SK-N-MC (cell line): ENCODE data around the gene HCLS1.

Experiments used
- EZH2 ChIP-seq: fragments of 200-600 bp; sonication (generic); IDR thresholded peaks from one replicate; pipeline ENCODE4 v1.6.1; 2017; ENCODE audit warnings: antibody characterized with exemption
- FOXP2 ChIP-seq: optimal IDR thresholded peaks from 2 replicates; pipeline ENCODE3; 2011; ENCODE audit warnings: mild to moderate bottlenecking, moderate library complexity; ENCODE audit not compliant: insufficient read depth; ENCODE audit errors: extremely low read length, control extremely low read depth
- POLR2AphosphoS5 ChIP-seq: IDR thresholded peaks from 2 replicates; pipeline ENCODE4 v1.6.1; 2012; ENCODE audit warnings: mild to moderate bottlenecking, low read depth, low read length, borderline replicate concordance

DNA sequence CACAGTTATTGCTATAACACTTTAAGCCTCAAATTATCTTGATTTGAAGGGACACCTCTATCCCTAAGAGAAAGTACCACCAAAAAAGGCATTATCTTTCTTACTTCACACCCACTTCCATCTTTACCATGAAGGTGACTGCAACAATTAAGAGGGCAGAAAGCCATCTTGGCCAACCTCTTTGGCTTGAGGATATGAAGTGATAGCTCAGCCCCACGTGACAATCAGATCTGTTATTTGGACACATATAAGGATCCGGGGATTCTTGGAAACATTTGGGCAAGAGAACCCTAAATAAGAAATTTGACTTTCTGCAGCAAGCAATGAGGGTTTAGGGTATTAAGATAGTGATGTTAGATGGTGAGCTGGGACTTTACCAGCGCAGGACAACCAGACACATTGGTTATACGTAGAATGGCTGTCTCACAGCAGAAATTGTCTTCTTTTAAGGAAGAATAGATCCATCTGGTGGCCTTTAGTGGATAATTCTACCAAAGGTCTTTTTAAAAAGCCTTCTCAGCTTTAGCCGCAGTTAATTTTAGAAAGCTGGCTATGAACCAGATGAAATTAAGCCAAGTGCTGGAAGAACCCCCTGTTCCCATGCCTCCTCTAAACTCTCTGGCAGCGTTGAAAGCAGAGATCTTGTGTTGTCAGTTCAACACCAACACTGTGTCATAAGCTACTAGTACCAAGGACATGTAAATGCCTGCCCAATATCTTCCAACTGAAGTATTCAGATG lies 12.3 kb downstream of the HCLS1 start:
- no peak for TF ChIP-seq EZH2
- TF ChIP-seq POLR2AphosphoS5: no peak
- TF ChIP-seq FOXP2: no peak
